Mucosa of stomach (tissue), 1 donor: ENCODE measurements around the gene GGT6.
"Not testable (repeated sequence)": the region's sequence is repeated elsewhere in the genome, so short reads cannot be mapped to it uniquely, and the experiment has no call there.

ENCODE experiments used
- H3K27me3 ChIP-seq: one replicate; pipeline ENCODE4 v1.7.0; 2013; ENCODE audit warnings: mild to moderate bottlenecking, low read length; ENCODE audit not compliant: control insufficient read depth, insufficient read depth
- H3K36me3 ChIP-seq: one replicate; pipeline ENCODE4 v1.7.0; 2013; ENCODE audit warnings: low read length; ENCODE audit not compliant: control insufficient read depth, insufficient read depth
- H3K4me1 ChIP-seq: one replicate; pipeline ENCODE4 v1.7.0; 2013; ENCODE audit warnings: mild to moderate bottlenecking, low read length; ENCODE audit not compliant: control insufficient read depth, insufficient read depth
- H3K4me3 ChIP-seq: one replicate; pipeline ENCODE4 v1.7.0; 2013; ENCODE audit warnings: low read length
- H3K9ac ChIP-seq: one replicate; pipeline ENCODE4 v1.7.0; 2013; ENCODE audit warnings: mild to moderate bottlenecking, low read length, moderate library complexity
- H3K9me3 ChIP-seq: one replicate; pipeline ENCODE4 v1.7.0; 2013; ENCODE audit warnings: mild to moderate bottlenecking, low read length, moderate library complexity; ENCODE audit not compliant: control insufficient read depth
- donor health status: Pancreatic carcinoma.

The GGT6 gene

DNA sequence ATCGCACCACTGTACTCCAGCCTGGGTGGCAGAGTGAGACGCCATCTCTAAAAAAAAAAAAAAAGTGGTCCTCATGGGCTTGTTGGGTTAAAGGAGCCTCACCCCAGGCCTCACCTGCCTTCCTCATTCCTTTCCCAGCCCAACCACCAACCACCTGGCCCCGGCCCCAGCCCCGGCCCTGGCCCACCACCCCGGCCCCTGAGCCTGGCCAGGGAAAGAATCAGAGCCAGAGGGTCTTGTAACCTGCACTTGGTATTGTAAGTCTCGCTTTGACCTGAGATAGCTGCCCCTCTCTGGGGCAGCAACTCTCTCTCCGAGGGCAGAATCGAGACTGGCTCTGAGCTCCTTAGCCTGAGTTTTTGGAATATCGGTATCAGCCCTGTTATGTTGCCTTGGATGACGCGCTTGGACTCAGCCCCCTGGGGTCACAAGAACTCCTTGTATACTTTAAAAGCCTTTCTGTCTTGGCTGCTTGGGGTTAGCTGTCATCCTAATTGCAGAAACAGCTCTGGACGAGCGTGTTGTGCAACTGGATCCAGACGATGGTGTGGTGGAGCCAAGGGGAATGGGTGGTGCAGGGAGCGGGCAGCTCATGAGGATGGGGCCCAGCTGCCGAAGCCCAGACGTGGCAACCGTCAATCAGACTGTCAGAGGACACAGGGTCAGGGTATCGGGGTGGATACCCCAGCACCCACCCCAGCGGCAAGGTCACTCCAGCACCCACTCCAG, 38.6 kb upstream of the GGT6 start:
- Histone ChIP-seq H3K9ac (no peak overlapping the region), H3K36me3 (no peaks in the 10 kb centered on the region), H3K27me3 (peaks cover 4% of the 10 kb centered on the region), H3K9me3 (no peaks in the 10 kb centered on the region), H3K4me1 (peaks cover 14% of the 10 kb centered on the region), H3K4me3 (no peak overlapping the region)

DNA sequence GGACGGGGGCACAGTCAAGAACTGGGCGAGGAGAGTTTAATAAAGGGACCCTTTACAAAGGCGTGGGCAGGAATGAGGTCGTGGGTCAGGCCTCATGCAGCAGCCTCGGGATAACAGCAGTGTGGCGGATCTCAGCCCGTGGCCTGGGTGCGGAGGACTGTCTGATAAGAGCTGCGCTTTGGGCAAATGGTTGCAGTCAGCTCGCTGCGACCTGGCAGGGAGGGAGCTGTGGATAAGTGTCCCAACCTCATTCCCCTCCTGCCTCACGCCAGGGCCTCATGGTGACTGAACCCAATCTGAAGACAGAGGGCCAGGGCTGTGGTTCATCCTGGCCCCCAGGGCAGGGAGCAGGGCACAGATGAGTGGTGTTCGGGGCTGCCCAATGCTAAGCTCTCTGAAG, 37.6 kb upstream of the GGT6 start:
- no peaks in the 10 kb centered on the region for H3K36me3 ChIP-seq
- H3K4me1 ChIP-seq, result peaks cover 14% of the 10 kb centered on the region
- H3K27me3 ChIP-seq, result peaks cover 4% of the 10 kb centered on the region
- no peaks in the 10 kb centered on the region for H3K9me3 ChIP-seq
- no peak overlapping the region for H3K4me3 ChIP-seq
- no peak overlapping the region for H3K9ac ChIP-seq

DNA sequence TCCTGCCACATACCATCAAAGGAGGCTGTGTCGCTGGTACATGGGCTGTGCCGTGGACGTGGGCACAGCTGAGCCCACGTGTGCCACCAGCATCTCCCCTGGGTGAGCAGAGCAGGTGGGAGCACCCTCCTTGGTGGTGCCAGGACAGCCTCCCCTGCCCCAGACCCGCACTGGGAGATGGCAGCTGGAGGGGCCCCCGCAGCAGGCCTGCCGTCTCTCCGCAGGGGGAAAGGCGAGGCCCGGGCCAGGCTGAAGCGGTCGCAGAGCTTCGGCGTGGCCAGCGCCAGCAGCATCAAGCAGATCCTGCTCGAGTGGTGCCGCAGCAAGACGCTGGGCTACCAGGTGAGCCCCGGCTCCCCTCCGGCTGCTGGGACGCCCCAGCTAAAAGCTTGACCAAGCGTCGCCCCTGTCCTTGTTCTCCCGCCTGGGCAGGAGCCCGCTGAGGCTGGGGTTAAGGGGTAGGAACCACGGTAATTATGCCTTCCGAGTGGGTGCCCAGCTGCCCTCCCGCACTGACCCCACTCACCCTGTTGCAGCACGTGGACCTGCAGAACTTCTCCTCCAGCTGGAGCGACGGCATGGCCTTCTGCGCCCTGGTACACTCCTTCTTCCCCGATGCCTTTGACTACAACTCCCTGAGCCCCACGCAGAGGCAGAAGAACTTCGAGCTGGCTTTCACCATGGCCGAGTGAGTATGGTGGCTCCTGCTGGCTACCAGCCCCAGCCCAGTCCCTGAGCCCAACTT, 36.4 kb upstream of the GGT6 start:
- Histone ChIP-seq H3K9me3 (no peaks in the 10 kb centered on the region), H3K36me3 (no peaks in the 10 kb centered on the region), H3K27me3 (peaks cover 4% of the 10 kb centered on the region), H3K4me1 (peaks cover 14% of the 10 kb centered on the region), H3K9ac (no peak overlapping the region), H3K4me3 (no peak overlapping the region)

DNA sequence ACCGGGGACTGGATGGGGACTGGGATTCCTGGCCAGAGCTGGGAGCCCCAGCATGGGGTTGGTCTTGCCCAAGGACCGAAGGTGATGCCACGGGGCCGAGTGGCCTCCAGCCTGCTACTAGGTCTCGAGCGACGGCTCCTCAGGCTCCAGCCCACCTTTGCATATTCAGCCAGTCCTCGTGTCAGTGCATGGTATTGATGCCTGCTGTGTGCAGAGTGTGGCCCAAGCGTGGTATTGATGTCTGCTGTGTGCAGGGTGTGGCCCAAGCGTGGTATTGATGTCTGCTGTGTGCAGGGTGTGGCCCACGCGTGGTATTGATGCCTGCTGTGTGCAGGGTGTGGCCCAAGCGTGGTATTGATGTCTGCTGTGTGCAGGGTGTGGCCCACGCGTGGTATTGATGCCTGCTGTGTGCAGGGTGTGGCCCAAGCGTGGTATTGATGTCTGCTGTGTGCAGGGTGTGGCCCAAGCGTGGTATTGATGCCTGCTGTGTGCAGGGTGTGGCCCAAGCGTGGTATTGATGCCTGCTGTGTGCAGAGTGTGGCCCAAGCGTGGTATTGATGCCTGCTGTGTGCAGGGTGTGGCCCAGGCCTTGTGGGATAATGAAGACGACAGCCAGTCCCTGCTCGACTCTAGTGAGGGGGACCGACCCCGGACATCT, 35.4 kb upstream of the GGT6 start:
- not testable (repeated sequence) for H3K36me3 ChIP-seq, H3K9ac ChIP-seq, H3K27me3 ChIP-seq, H3K4me3 ChIP-seq, H3K9me3 ChIP-seq
- peaks cover 14% of the 10 kb centered on the region for H3K4me1 ChIP-seq

DNA sequence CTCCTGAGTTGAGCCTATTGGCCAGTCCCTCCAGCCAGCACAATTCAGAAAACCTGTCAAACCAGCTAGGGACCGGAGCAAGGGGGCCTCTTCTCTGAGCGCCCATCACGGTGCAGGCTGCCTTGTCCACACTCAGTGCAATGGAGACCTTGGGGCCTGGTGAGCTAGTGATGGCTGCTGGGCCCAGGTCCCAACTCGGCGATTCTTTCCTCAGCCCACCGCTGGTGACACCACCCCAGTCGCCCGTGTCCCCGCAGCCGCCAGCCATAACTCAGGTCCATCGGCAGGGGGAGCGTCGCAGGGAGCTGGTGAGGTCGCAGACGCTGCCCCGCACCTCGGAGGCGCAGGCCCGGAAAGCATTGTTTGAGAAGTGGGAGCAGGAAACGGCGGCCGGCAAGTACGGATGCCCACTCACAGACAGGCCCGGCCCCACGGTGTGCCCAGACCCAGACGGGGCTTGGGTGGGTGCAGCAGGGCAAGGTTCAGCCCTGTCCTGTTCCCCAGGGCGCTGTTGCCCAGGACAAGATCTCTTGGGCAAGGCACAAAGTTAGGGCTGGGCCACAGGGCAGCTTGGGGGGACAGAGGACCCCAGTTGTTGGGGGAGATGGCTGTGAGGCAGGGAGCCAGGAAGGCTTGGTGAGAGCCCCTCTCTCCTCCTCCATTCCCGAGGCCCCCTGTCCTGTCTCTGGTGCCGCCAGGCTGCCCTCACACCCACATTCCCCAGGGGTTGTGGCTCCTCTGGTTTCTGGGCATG, 34.7 kb upstream of the GGT6 start:
- peak overlapping the region; percentile 15 for H3K9ac ChIP-seq
- H3K4me1 ChIP-seq, result peaks cover 14% of the 10 kb centered on the region
- H3K36me3 ChIP-seq, result no peaks in the 10 kb centered on the region
- H3K27me3 ChIP-seq, result peaks cover 4% of the 10 kb centered on the region
- H3K4me3 ChIP-seq, result no peak overlapping the region
- H3K9me3 ChIP-seq, result no peaks in the 10 kb centered on the region

DNA sequence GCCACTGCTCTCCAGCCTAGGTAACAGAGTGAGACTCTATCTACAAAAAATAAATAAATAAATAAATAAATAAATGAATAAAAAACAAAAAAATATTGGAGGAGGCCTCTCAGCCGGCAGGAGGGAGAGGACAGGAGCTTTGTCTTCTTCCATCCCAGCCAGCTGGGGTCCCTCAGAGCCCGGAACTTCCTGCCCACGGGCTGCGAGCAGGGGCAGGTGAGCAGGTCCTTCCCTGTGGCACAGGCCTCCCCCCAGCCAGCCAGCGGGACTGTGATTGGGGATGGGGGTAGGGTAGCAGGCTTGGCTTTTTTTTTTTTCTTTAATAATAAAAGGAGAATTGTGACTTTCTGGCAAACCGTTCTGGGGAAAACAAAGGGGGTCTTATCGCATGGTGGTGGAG, 34.0 kb upstream of the GGT6 start:
- no peaks in the 10 kb centered on the region for H3K36me3 ChIP-seq
- no peak overlapping the region for H3K9ac ChIP-seq
- peaks cover 13% of the 10 kb centered on the region for H3K4me1 ChIP-seq
- H3K27me3 ChIP-seq, result peaks cover 4% of the 10 kb centered on the region
- no peaks in the 10 kb centered on the region for H3K9me3 ChIP-seq
- H3K4me3 ChIP-seq, result no peak overlapping the region

DNA sequence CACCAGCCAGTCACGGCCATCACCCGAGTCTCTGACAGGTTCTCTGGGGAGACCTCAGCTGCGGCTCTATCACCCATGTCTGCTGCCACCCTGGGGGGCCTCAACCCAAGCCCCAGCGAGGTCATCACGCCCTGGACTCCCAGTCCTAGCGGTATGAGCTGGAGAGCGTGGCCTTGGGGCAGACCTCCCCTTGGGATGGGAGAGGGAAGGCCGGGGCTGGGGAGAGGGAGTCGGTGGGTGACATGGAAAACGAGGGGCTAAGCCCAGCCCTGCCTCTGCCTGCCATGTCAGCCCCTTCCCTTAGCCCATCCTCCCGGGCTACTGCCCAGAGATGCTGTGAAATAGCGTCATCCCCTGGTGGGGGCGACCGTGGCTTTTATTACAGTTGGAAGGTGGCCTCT, 32.6 kb upstream of the GGT6 start:
- Histone ChIP-seq H3K4me3 (no peak overlapping the region), H3K4me1 (peaks cover 10% of the 10 kb centered on the region)

DNA sequence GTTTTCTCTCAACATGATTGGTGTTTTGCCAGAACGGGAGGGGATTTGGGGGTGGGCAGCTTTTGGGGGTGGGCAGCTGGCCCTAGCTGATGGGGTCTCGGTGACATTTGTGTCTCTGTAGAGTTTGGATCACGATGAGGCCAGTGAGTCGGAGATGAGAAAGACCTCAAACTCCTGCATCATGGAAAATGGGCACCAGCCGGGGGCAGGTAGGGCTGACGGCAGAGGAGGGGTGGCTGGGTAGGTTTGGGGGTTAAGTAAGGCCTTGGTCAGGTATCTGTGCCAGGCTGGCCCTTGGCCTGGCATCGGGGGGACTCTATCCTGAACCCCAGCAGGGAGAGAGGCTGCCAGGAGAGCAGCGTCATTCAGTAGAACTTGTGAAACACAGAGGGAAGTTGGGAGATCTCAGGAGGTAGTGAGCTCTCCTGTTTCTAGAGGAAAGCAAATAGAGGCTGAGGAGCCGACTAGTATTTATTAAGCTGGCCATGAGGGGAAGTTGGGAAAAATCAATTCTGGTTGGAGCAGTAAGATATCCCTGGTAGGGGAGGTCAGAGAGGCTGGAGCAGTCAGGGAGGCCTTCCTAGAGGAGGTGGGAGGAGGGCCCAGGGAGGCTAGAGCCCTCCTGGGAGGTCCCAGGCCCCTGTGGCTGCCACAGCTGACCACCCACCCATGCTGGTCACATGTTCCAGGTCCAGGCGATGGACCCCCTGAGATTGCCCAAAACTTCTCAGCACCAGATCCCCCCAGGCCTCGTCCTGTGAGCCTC, 32.0 kb upstream of the GGT6 start:
- Histone ChIP-seq H3K9me3 (no peaks in the 10 kb centered on the region), H3K36me3 (no peaks in the 10 kb centered on the region), H3K4me3 (no peak overlapping the region), H3K9ac (no peak overlapping the region), H3K27me3 (peaks cover under 1% of the 10 kb centered on the region), H3K4me1 (peaks cover 10% of the 10 kb centered on the region)

More for the DNA sequence above, 32.6 kb upstream of the GGT6 start:
- Histone ChIP-seq H3K27me3 (peaks cover 4% of the 10 kb centered on the region), H3K36me3 (no peaks in the 10 kb centered on the region), H3K9ac (no peak overlapping the region), H3K9me3 (no peaks in the 10 kb centered on the region)

DNA sequence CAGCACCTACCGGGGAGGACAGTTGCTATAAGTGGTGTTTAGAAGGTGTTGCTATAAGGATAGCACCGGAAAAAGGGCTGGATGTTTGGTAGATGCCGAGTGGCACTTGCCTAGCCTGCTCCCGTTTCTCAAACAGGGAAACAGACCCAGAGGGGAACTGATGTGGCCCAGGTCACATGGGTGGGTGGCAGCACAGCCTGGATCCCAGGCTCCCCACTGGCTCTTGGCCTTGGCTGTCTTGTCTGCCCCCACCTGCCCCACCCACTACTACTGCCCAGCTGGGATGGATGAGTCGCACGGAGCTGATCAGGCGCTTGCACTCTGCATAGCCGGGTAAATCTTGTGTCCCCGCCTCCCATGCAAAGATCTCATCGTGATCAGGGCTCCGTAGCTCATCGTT, 31.2 kb upstream of the GGT6 start:
- H3K4me1 ChIP-seq, result peaks cover 10% of the 10 kb centered on the region
- H3K36me3 ChIP-seq, result no peaks in the 10 kb centered on the region
- no peak overlapping the region for H3K4me3 ChIP-seq
- H3K27me3 ChIP-seq, result peaks cover 3% of the 10 kb centered on the region
- no peak overlapping the region for H3K9ac ChIP-seq
- no peaks in the 10 kb centered on the region for H3K9me3 ChIP-seq

DNA sequence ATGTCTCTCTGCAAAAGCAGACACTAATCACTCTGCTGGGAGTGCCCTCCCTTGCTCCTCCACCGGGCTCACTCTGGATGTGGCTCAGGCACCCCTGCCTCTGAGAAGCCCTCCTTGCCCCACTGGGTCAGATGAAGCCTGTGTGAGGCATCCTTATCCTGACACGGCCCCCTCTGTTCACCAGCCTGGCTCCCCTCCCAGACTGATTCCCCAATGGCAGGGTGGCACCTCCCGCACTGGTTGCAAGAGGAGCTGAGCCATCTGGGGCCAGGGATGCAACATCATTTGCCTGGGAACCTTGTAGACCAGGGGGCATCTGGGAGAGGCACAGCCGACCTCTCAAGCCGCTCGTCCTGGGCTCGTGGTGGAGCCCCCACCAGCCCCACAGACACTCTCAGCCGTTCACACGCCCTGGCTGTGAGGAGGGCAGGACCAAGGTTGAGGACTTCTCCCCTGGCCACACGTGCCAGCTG, 30.6 kb upstream of the GGT6 start:
- peaks cover 10% of the 10 kb centered on the region for H3K4me1 ChIP-seq

DNA sequence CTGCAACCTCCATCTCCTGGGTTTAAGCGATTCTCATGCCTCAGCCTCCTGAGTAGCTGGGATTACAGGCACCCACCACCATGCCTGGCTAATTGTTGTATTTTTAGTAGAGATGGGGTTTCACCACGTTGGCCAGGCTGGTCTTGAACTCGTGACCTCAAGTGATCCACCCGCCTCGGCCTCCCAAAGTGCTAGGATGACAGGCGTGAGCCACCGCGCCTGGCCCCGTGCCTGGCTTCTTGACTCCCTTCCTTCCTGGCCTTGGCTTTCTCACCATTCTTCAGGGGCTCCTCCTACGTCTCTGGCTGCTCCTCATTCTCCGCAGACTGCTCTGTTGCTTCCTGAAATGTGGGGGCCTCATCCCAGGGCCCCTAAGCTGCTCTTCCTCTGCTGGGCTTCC, 29.7 kb upstream of the GGT6 start:
- H3K4me1 ChIP-seq, H3K36me3 ChIP-seq, H3K9ac ChIP-seq, H3K4me3 ChIP-seq, H3K9me3 ChIP-seq: not testable (repeated sequence)
- H3K27me3 ChIP-seq, result peaks cover 12% of the 10 kb centered on the region

More for the DNA sequence above, 30.6 kb upstream of the GGT6 start:
- Histone ChIP-seq H3K4me3 (no peak overlapping the region), H3K36me3 (no peaks in the 10 kb centered on the region), H3K9me3 (no peaks in the 10 kb centered on the region), H3K27me3 (peaks cover 5% of the 10 kb centered on the region), H3K9ac (no peak overlapping the region)
